GM21825 (cell line): ENCODE data around the gene R3HDM2.

ENCODE experiments used
- ATAC-seq: cut with Tn5 transposase; IDR thresholded peaks from one replicate; pipeline ENCODE4 v1.9.1; 2021; ENCODE audit warnings: mild to moderate bottlenecking, moderate library complexity; ENCODE audit not compliant: unreplicated experiment

Gene R3HDM2

GRCh38 chr12:57273516-57273915, 157.3 kb downstream of the R3HDM2 start:
- no peak for ATAC-seq

- no peak for ATAC-seq
Measured at GRCh38 chr12:57272337-57273151, 158.3 kb downstream of the R3HDM2 start.

GRCh38 chr12:57270966-57271470, 159.8 kb downstream of the R3HDM2 start:
- no peak for ATAC-seq

GRCh38 chr12:57268264-57268663, 162.6 kb downstream of the R3HDM2 start:
- ATAC-seq = no peak

GRCh38 chr12:57266681-57267080, 164.2 kb downstream of the R3HDM2 start:
- ATAC-seq = no peak

GRCh38 chr12:57263096-57263495, 167.7 kb downstream of the R3HDM2 start:
- no peak for ATAC-seq

- ATAC-seq = no peak
Measured at GRCh38 chr12:57262126-57262822, 168.6 kb downstream of the R3HDM2 start.

GRCh38 chr12:57261428-57261865, 169.4 kb downstream of the R3HDM2 start:
- ATAC-seq = no peak

- no peak for ATAC-seq
Measured at GRCh38 chr12:57260366-57260765, 170.5 kb downstream of the R3HDM2 start.

- ATAC-seq = no peak
Measured at GRCh38 chr12:57258977-57259970, 171.6 kb downstream of the R3HDM2 start.

GRCh38 chr12:57255916-57256315, 174.9 kb downstream of the R3HDM2 start:
- ATAC-seq = no peak

- ATAC-seq = no peak
Measured at GRCh38 chr12:57254506-57255280, 176.2 kb downstream of the R3HDM2 start.

- no peak for ATAC-seq
Measured at GRCh38 chr12:57250956-57251355, 179.9 kb downstream of the R3HDM2 start, which contains the start of gene STAC3. TSS of gene STAC3 (minus strand) at chr12:57251187. CDS start at chr12:57249636, 1,551 bp downstream.

GRCh38 chr12:57250541-57250940, 180.3 kb downstream of the R3HDM2 start:
- ATAC-seq = no peak

- no peak for ATAC-seq
Measured at GRCh38 chr12:57248934-57249742, 181.7 kb downstream of the R3HDM2 start.

- no peak for ATAC-seq
Measured at GRCh38 chr12:57247041-57247440, 183.8 kb downstream of the R3HDM2 start.

GRCh38 chr12:57244312-57244696, 186.5 kb downstream of the R3HDM2 start:
- ATAC-seq = no peak

- no peak for ATAC-seq
Measured at GRCh38 chr12:57243521-57244311, 187.1 kb downstream of the R3HDM2 start.
